ENCODE measurements around the gene COPE. TPM values are rescaled to one million over a fixed set of nuclear protein-coding genes. Genes with fewer than 3 reads are reported as not detected.

The COPE gene
- total RNA-seq, 4 donors from 2014 or later, result 144 to 268 (median 179) TPM

DNA sequence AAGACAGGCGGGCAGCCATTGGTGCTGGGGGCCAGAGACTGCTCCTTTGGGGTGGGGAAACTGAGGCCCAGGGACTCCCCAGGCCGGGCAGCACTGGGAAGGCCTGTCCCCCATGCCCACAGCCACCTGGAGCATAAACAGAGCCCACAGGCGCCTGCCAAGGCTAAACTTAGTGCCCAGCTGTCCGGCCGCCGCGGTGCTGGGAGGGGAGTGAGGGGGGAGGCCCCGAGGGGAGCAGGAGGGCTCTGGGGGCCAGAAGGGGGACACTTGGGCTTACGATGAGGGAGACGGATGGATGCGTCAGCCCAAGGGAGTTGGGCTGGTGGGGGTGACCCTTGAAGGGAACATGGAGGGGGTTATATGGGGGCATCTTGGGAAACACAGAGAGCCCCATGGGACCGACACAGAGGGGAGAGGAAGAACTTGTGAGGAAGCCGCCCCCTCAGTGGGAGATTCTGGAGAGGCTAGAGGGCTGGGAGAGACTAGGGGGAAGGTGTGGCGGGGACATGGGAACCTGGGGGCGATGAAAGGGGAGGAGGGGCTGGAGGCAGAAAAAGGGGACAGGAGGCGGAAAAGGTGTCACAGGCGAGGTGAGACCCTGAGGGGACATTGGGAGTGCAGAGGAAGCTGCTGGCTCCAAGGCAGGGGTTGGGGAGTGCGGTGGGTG lies 25.5 kb downstream of the COPE start:
- H3K4me1 ChIP-seq, result peaks cover 0 to 18% (median 9%) of the 10 kb centered on the region in 4 donors
- intact Hi-C loops (cut with DNase I; ENCODE audit: low total_unique reads), result no loop called here
- no peaks in the 10 kb centered on the region for H3K36me3 ChIP-seq
- peaks cover 57% of the 10 kb centered on the region for H3K27me3 ChIP-seq
- no peaks in the 10 kb centered on the region for H3K9me3 ChIP-seq
- TF ChIP-seq, protein P1, sequence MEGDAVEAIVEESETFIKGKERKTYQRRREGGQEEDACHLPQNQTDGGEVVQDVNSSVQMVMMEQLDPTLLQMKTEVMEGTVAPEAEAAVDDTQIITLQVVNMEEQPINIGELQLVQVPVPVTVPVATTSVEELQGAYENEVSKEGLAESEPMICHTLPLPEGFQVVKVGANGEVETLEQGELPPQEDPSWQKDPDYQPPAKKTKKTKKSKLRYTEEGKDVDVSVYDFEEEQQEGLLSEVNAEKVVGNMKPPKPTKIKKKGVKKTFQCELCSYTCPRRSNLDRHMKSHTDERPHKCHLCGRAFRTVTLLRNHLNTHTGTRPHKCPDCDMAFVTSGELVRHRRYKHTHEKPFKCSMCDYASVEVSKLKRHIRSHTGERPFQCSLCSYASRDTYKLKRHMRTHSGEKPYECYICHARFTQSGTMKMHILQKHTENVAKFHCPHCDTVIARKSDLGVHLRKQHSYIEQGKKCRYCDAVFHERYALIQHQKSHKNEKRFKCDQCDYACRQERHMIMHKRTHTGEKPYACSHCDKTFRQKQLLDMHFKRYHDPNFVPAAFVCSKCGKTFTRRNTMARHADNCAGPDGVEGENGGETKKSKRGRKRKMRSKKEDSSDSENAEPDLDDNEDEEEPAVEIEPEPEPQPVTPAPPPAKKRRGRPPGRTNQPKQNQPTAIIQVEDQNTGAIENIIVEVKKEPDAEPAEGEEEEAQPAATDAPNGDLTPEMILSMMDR (IDR thresholded peaks at IDR 0.05), result no peak
- TF ChIP-seq POLR2A (IDR thresholded peaks at IDR 0.05) (no peak), EP300 (IDR thresholded peaks at IDR 0.05; ENCODE audit: low read depth) (no peak)
- H3K4me3 ChIP-seq, result no peak overlapping the region
- 40 to 49% methylated on average over 8 to 17 of the region's 18 CpGs for WGBS, 2 donors (ENCODE audit: low coverage in 1 of 2)
- H3K27ac ChIP-seq, result no peak overlapping the region
- in situ Hi-C loops (cut with MboI; ENCODE audit: low pct_ligation_motif_present in 1 of 4, low pct_unique_long_range_greater_than_20kb in 1 of 4, low sequenced_read_pairs in 3 of 4), result no loop called here
- DNase-seq, result no peak

DNA sequence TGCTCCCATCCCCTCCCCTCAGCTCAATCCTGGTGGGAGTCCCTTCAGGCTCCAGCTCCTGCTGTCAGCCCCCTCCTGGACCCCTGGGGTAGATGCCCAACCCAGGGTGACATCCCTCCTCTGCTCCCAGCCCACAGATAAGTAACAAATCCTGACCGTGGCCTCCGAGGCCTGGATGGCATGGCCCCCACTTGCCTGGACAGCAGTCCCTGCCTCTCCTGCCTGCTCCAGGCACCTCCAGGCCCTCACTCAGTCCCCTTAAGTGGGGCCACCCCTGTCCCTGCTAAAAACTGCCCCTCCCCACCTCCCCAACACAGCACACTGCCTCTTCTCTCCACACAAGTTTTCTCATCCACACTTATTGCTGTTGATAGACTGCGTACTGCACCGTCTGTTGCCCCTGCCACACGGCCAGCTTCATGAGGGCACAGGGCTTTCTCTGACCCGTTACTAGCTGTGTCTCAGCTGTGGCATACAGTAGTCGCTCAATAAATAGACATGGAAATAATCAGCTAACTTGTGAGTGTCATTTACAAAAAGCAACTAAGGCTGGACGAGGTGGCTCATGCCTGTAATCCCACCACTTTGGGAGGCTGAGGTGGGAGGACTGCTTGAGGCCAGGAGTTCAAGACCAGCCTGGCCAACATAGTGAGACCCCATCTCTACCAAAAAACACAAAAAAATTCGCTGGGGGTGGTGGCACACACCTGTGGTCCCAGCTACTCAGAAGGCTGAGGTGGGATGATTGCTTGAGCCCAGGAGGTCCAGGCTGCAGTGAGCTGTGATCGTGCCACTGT lies 29.0 kb downstream of the COPE start:
- in situ Hi-C loops (cut with MboI; ENCODE audit: low pct_ligation_motif_present in 1 of 4, low pct_unique_long_range_greater_than_20kb in 1 of 4, low sequenced_read_pairs in 3 of 4) (no loop called here), intact Hi-C loops (cut with DNase I; ENCODE audit: low total_unique reads) (no loop called here)
- Histone ChIP-seq H3K9me3 (no peaks in the 10 kb centered on the region), H3K4me1 (peaks cover 0 to 8% (median 4%) of the 10 kb centered on the region in 4 donors), H3K27me3 (peaks cover 35% of the 10 kb centered on the region), H3K4me3 (no peak overlapping the region), H3K36me3 (no peaks in the 10 kb centered on the region), H3K27ac (no peak overlapping the region)
- TF ChIP-seq POLR2AphosphoS5 (IDR thresholded peaks at IDR 0.05) (no peak), EP300 (IDR thresholded peaks at IDR 0.05; ENCODE audit: low read depth) (no peak)
- WGBS, 2 donors (ENCODE audit: low coverage in 1 of 2), result 76 to 83% methylated on average over 5 to 10 of the region's 10 CpGs
- no peak for DNase-seq

DNA sequence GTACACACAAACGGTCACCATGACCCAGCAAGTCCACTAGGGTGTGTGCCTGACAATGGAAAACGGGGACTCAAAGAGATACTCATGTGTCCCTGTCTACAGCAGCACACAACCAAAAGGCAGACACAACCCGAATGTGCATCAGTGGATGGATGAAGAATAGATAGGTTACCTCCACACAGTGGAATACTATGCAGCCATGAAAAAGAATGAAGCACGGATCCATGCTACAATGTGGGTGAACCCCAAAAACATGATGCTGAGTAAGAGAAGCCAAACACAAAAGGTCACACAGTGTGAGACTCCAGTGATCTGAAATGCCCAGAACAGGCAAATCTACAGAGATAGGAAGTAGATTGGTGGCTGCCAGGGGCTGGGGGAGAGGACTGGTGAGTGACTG lies 32.2 kb downstream of the COPE start:
- in situ Hi-C loops (cut with MboI; ENCODE audit: low pct_ligation_motif_present in 1 of 4, low pct_unique_long_range_greater_than_20kb in 1 of 4, low sequenced_read_pairs in 3 of 4) (no loop called here), intact Hi-C loops (cut with DNase I; ENCODE audit: low total_unique reads) (no loop called here)
- peaks cover 8% of the 10 kb centered on the region for H3K27me3 ChIP-seq
- no peaks in the 10 kb centered on the region for H3K9me3 ChIP-seq
- DNase-seq, result no peak
- TF ChIP-seq POLR2A (IDR thresholded peaks at IDR 0.05) (no peak), POLR2AphosphoS5 (IDR thresholded peaks at IDR 0.05) (no peak), EP300 (IDR thresholded peaks at IDR 0.05; ENCODE audit: low read depth) (no peak)
- TF ChIP-seq, protein P1 (IDR thresholded peaks at IDR 0.05), result no peak
- H3K4me1 ChIP-seq, result peaks cover 0 to 6% (median 0%) of the 10 kb centered on the region in 4 donors
- H3K27ac ChIP-seq, result no peak overlapping the region
- no peaks in the 10 kb centered on the region for H3K36me3 ChIP-seq
- no peak overlapping the region for H3K4me3 ChIP-seq
- WGBS, 2 donors (ENCODE audit: low coverage in 1 of 2), result 85% methylated on average over 4 of the region's 4 CpGs; no CpG with 5 or more reads in 1 of the 2 donors

- in situ Hi-C loops (cut with MboI; ENCODE audit: low pct_ligation_motif_present in 1 of 4, low pct_unique_long_range_greater_than_20kb in 1 of 4, low sequenced_read_pairs in 3 of 4), result no loop called here
- DNase-seq, result peak; percentile 62
These were observed 35.5 kb downstream of the COPE start for GRCh38 chr19:18883526-18884304.

More at GRCh38 chr19:18883526-18884304, 35.5 kb downstream of the COPE start:
- TF ChIP-seq POLR2AphosphoS5 (IDR thresholded peaks at IDR 0.05) (no peak), POLR2A (IDR thresholded peaks at IDR 0.05) (no peak), EP300 (IDR thresholded peaks at IDR 0.05; ENCODE audit: low read depth) (no peak)
- TF ChIP-seq, protein P1 (IDR thresholded peaks at IDR 0.05), result no peak
- Histone ChIP-seq H3K27me3 (no peaks in the 10 kb centered on the region), H3K36me3 (no peaks in the 10 kb centered on the region), H3K9me3 (no peaks in the 10 kb centered on the region), H3K27ac (no peak overlapping the region), H3K4me1 (peaks cover 0 to 11% (median 5%) of the 10 kb centered on the region in 4 donors), H3K4me3 (no peak overlapping the region)
- WGBS, 2 donors (ENCODE audit: low coverage in 1 of 2), result 68 to 82% methylated on average over 4 to 30 of the region's 30 CpGs
- intact Hi-C loops (cut with DNase I; ENCODE audit: low total_unique reads), result no loop called here

Data from transverse colon (tissue), 4 donors.